ENCODE results near the gene DIABLO. TPM values are rescaled to one million over a fixed set of nuclear protein-coding genes. Genes with fewer than 3 reads are reported as not detected.
"Not testable (repeated sequence)": the region's sequence is repeated elsewhere in the genome, so short reads cannot be mapped to it uniquely, and the experiment has no call there.

The DIABLO gene
- polyA plus RNA-seq, 4 donors, result 60.4 to 82.4 (median 71.0) TPM

DNA sequence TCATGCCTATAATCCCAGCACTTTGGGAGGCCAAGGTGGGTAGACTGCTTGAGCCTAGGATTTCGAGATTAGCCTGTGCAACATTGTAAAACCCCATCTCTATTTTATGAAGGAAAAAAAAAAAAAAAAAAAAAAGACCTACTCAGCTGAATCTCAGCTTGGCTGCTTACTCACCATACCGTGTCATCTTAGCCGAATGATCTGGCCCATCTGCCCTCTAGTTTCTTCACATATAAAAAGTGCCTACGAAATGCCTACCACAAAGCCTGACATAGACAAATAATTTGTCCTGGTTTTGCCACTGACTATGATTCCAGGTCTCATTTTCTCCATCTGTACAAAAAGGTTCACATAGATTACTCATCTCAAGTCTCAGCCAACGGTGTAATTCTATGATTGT lies 10.1 kb downstream of the DIABLO start:
- no peak for DNase-seq (ENCODE audit: low read depth in 4 of 4, low spot score in 2 of 4)

- DNase-seq (ENCODE audit: low read depth in 4 of 4, low spot score in 2 of 4), result no peak
Observed at GRCh38 chr12:122208073-122208820, 17.6 kb downstream of the DIABLO start.

GRCh38 chr12:122207391-122207790 lies 18.5 kb downstream of the DIABLO start:
- DNase-seq (ENCODE audit: low read depth in 4 of 4, low spot score in 2 of 4), result no peak

GRCh38 chr12:122206976-122207375 lies 18.9 kb downstream of the DIABLO start:
- no peak for DNase-seq (ENCODE audit: low read depth in 4 of 4, low spot score in 2 of 4)

DNA sequence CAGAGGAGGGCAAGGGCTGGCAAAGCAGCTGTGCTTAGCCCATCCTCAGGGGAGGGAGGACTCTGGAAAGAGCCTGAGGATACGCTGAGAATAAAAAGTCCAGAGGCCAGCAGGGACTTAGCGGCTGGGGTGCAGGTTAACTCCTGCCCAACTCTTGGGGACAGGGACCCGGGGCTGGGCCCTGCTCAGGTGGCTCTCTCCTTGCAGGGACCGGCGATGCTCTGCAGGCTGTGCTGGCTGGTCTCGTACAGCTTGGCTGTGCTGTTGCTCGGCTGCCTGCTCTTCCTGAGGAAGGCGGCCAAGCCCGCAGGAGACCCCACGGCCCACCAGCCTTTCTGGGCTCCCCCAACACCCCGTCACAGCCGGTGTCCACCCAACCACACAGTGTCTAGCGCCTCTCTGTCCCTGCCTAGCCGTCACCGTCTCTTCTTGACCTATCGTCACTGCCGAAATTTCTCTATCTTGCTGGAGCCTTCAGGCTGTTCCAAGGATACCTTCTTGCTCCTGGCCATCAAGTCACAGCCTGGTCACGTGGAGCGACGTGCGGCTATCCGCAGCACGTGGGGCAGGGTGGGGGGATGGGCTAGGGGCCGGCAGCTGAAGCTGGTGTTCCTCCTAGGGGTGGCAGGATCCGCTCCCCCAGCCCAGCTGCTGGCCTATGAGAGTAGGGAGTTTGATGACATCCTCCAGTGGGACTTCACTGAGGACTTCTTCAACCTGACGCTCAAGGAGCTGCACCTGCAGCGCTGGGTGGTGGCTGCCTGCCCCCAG lies 19.6 kb downstream of the DIABLO start:
- DNase-seq (ENCODE audit: low read depth in 4 of 4, low spot score in 2 of 4), result no peak

- no peak for DNase-seq (ENCODE audit: low read depth in 4 of 4, low spot score in 2 of 4)
Observed at GRCh38 chr12:122205053-122205925, 20.6 kb downstream of the DIABLO start.

GRCh38 chr12:122204167-122205052 lies 21.4 kb downstream of the DIABLO start:
- DNase-seq (ENCODE audit: low read depth in 4 of 4, low spot score in 2 of 4), result no peak

DNA sequence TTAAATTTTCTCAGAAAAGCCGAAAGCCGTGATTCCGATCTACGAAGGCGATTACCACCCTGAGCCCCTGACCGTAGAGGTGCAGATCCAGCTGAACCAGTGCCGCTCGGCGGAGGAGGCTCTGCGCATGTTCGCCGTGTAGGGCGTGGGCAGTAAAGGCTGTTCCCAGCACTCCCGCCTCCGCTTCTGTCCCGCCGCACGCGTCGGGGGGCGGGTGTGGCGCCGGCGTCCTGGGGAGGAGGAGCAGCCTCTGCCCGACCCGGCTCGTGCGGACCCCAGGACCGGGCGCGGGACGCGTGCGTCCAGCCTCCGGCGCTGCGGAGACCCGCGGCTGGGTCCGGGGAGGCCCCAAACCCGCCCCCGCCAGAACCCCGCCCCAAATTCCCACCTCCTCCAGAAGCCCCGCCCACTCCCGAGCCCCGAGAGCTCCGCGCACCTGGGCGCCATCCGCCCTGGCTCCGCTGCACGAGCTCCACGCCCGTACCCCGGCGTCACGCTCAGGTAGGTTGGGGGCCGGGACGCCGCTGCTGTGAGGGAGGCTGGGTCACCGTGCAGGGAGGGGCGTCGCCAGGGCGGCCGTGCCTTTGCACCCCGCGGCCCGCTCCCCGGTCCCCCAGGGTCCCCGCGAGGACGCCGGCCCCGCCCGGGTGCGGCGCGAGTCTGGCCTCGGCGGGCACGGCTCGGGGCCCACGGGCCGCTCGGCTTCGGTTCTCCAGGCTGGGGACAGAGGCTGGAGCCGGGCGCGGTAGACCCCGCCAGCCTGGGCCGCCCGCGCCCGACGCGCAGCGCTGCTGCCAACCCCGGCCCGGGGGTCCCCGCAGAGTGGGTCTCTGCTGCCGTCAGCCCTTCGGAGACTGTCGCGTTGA lies 22.3 kb downstream of the DIABLO start, which contains the start of gene B3GNT4:
B3GNT4 (plus strand) TSS at position 409 of the 866 bp plus-strand sequence. CDS start 910 bp downstream, outside the sequence.
- DNase-seq (ENCODE audit: low read depth in 4 of 4, low spot score in 2 of 4), result no peak

- not testable (repeated sequence) for DNase-seq (ENCODE audit: low read depth in 4 of 4, low spot score in 2 of 4)
Observed at GRCh38 chr12:122202811-122203210, 23.0 kb downstream of the DIABLO start.

DNA sequence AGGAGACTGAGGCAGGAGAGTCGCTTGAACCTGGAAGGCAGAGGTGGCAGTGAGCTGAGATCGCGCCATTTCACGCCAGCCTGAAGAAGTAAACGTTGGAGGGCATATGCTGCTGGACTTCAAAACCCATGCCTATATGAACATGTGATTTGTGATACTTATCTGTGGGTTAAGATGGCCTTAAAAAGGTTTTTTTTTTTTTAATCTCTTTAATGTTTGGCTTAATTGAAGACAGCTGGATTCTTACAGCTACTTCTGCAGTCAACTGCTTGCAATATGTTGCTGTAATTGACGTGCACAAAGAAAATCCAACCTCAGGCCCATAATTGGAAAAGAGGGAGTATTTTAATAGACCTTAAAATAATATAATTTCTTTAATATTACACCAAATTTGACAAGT lies 23.8 kb downstream of the DIABLO start:
- no peak for DNase-seq (ENCODE audit: low read depth in 4 of 4, low spot score in 2 of 4)

GRCh38 chr12:122201381-122201780 lies 24.5 kb downstream of the DIABLO start:
- no peak for DNase-seq (ENCODE audit: low read depth in 4 of 4, low spot score in 2 of 4)

- no peak for DNase-seq (ENCODE audit: low read depth in 4 of 4, low spot score in 2 of 4)
Observed at GRCh38 chr12:122200541-122201175, 25.2 kb downstream of the DIABLO start.

DNA sequence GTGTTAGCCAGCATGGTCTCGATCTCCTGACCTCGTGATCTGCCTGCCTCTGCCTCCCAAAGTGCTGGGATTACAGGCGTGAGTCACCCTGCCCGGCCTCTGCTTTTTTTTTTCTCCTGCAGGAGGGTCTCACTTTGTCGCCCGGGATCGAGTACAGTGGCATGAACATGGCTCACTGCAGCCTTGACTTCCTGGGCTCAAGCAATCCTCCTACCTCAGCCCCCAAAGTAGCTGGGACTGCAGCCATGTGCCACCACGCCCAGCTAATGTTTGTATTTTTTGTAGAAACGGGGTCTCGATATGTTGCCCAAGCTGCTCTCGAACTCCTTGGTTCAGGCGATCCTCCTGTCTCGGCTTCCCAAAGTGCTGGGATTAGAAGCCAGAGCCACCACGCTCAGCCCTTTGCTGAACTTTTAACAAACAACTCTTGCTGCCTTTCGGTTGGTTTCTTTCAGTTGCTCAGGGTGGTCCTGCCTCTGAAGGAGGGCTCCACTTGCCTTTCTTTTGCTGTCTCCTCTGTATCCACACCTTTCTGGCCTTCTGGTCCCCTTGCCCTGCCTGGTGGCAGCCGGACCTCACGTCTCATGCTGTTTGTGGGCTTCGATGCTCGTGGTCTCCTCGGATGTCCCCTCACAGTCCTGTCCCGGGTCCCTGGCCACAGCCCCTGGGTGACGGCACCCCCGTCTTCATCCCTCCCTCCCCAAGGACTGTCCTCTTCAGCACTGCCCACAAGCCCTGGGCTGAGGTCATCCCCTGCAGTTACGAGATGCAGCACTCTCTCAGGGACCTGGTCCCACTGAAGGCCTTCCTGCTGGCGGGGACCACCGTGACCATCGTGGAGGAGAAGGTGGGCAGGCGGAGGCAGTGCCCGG lies 26.1 kb downstream of the DIABLO start:
- no peak for DNase-seq (ENCODE audit: low read depth in 4 of 4, low spot score in 2 of 4)

GRCh38 chr12:122197612-122197966 lies 28.3 kb downstream of the DIABLO start:
- DNase-seq (ENCODE audit: low read depth in 4 of 4, low spot score in 2 of 4), result no peak

DNA sequence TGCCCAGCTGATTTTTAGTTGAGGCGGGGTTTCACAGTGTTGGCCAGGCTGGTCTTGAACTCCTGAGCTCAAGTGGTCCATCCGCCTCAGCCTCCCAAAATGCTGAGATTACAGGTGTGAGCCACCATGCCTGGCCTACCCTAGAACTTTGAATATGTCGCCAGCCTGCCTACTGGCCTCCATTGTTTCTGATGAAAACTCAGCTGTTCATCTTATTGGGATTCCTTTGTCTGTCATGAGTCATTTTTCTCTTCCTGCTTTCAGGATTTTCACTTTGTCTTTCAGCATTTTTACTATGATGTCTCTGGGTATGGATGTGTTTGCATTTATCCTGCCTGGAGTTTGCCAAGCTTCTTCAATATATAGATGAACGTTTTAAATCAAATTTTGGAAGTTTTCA lies 30.4 kb downstream of the DIABLO start:
- DNase-seq (ENCODE audit: low read depth in 4 of 4, low spot score in 2 of 4), result no peak

DNA sequence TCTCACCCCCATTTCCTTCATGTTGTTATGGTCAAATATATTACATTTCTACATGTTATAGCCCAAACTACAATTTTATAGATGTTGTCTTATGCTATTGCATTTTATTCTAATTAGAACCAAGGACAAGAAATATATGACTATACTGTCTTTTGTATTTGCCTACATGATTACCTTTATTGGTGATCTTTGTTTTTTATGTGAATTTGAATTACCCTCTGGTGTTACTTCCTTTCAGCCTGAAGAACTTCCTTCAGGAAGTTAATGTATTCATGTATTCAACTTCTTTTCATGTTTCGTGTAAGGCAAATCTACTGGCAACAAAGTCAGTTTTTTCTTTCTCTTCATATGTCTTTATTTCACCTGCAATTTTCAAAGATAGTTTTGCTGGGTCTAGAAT lies 31.0 kb downstream of the DIABLO start:
- DNase-seq (ENCODE audit: low read depth in 4 of 4, low spot score in 2 of 4), result no peak

- no peak for DNase-seq (ENCODE audit: low read depth in 4 of 4, low spot score in 2 of 4)
Observed at GRCh38 chr12:122192441-122192840, 33.4 kb downstream of the DIABLO start.

All from left renal cortex interstitium (tissue), 4 donors.